HG03095 (cell line): ENCODE measurements around the gene ARFGAP1.
"Not testable (repeated sequence)": the region's sequence is repeated elsewhere in the genome, so short reads cannot be mapped to it uniquely, and the experiment has no call there.

Experiments used
- ATAC-seq: cut with Tn5 transposase; IDR thresholded peaks from one replicate; pipeline ENCODE4 v1.9.1; 2021; ENCODE audit warnings: moderate library complexity; ENCODE audit not compliant: unreplicated experiment

Gene ARFGAP1

GRCh38 chr20:63330084-63330760 is 57.6 kb downstream of the ARFGAP1 start:
- ATAC-seq: no peak

DNA sequence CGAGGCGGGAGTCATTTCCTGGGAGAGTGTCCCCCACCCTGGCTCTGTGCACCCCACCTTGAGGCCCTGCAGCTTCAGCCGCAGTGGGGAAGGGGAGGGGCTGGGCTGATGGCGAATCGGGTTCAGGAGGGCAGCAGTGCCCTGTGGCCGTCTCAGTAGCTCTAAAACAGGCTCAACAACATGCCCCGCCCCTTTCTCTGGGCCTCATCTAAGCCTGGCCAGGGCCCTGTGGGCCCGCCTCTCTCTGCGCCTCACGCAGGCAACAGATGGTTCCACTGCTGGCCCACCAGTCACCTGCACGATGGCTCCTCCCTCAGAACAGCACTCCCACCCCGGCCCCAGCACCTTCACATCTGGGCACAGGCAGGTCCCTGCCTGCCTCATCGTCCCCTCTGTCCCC is 58.3 kb downstream of the ARFGAP1 start:
- ATAC-seq: no peak

GRCh38 chr20:63331741-63332400 is 59.3 kb downstream of the ARFGAP1 start:
- ATAC-seq: no peak

DNA sequence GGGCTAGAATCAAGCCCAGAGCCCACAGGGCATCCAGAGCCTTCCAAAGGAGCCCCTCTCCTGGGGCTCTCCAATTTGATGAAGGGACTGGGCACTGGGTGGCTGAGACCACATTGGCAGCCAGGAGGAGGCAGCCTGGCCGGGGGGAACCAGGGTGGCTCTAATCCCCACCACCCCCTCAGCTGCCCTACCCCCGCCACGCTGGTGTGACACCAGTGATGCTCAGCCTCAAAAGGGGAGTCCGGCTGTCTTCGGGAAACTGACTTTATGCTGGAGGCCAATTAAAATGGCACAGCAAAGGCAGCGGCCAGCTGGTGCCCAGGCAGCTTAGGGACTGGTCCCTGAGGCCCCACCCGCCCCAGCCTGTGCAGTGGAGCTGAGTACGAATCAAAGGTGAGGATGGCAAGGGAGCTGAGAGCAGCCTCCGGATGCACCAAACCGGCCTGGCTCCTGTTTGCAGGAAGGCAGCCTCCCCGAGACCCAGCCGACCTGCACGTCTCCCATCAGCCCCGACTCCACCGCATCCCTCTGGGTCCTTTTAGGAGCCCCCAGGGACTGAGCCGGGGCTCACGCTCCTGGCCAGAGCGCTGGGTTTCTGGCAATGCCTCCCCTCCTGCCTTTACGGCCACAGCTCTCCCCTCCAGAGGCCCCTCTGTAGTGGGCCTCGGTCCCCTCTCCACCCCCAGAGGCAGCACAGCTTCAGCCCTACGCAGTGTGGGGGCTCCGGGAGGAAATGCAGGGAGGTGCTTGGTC is 60.1 kb downstream of the ARFGAP1 start:
- ATAC-seq: no peak

DNA sequence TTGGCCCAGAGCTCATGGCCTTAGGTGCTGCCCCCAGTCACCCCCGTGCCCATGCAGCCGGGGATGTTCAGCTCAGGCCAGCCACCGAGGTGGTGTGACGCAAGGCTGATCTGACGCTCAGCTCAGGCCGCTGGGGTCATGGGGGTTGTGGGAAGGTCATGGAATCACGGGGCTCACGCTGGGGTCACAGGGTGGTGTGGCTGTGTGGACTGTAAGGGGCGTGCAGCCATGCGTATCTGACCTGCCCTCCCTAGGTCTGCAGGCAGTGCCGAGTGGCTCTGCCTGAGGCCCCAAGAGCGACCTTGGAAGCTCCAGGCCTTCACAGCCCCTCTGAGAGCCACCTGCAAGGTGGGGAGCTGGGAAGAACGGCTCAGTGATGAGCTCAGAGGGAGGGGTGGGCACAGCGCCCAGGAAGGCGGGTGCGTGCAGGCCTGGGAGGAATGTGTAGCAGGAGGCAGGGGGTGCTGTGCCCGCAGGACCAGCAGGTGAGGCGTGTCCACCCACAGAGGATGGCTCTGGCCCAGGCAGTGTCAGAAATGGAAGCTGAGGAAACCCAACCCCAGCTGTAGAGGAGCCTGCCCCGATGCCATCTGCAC is 60.7 kb downstream of the ARFGAP1 start:
- no peak for ATAC-seq

GRCh38 chr20:63334356-63334755 is 61.7 kb downstream of the ARFGAP1 start:
- no peak for ATAC-seq

GRCh38 chr20:63335060-63335459 is 62.4 kb downstream of the ARFGAP1 start:
- ATAC-seq: not testable (repeated sequence)

DNA sequence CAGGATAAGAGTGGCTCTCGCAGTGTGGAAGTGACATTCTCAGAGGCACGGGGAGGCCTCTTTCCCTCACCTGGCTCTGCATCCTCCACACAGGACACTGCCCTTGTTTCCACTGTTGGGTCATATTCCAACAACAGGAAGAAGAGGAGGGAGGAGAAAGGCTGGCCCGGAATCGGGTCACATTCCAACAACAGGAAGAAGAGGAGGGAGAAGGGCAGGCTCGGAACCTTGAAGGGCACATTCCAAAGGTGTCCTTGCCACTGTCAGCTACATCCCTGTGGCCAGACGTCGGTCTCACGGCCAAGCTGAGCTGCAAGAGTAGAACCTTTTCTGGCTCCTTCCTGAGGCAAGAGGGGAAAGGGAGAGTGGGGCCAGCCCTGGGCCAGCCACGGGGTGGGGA is 63.1 kb downstream of the ARFGAP1 start:
- ATAC-seq: no peak

DNA sequence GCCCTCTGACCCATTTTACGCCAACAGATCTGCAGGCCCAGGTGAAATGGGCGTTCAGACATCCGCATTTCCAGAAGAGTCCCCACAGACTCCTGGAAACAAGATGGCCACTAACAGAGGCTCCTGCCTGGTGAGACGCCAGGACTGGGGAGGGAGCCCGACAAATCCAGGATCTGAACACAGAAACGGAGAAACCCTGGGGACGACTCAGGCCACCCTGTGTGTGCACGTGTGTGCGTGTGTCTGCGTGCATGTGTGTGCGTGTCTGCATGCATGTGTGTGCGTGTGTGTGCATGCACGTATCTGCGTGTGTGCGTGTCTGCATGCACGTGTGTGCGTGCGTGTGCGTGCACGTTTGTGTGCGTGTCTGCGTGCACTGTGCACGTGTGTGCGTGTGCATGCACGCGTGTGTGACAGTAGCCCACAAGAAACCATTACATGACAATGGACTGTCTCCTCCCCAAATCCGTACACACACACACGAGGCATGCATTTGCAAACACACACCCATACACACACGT is 63.7 kb downstream of the ARFGAP1 start:
- ATAC-seq: no peak

DNA sequence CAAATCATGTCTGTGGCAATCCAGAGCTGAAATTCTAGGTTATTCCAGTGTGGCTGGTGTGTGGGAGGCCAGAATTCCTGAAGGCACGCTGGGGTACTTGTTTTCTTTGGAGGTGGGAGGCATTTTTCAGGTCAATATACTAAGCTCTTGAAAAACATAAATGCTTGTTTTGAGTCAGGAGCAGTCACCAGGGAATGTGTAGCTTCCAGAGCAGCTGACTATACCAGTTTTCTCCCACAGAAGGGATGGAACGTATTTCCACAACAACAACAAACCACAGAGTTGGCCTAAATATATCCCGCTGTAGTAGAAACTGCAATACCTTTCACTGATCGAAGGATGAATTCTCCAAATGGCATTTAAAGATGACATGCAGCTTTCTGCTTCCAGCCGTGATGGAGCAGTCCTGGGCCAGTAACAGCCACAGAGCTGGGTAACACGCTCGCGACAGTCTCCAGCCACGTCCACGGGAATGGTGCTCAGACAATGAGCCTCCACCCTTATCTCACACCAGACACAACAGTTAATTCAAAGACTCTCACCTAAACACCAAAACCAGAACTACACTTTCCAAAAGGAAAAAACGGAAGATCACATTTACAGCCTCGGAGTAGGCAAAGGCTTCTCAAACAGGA is 65.3 kb downstream of the ARFGAP1 start:
- ATAC-seq: no peak
